H1 (cell line): ENCODE measurements around the gene DDX1. TPM values are rescaled to one million over a fixed set of nuclear protein-coding genes. Genes with fewer than 3 reads are reported as not detected.

ENCODE experiments used
- CTCF ChIA-PET: fragments of 300-600 bp; sonication (Branson Sonifier 250); formaldehyde crosslinking; loops from one replicate; lab custom pipeline; 2021; ENCODE audit not compliant: partially characterized antibody; lab: Charles Lee
- POLR2A ChIA-PET: fragments of 300-600 bp; sonication (Branson Sonifier 250); formaldehyde crosslinking; loops from one replicate; lab custom pipeline; 2021; ENCODE audit warnings: inconsistent platforms; ENCODE audit not compliant: partially characterized antibody; lab: Charles Lee
- DNase-seq, 2 experiments: peaks; one replicate each; pipeline versions ENCODE4 v3.0.0 to v3.0.0-alpha.2; 2010 to 2022; ENCODE audit warnings: low spot score in 2 of 2, low read depth in 1 of 2, mixed read lengths in 1 of 2
- FAIRE-seq: peaks from 2 replicates; lab custom pipeline; 2011; peaks lifted over from hg19 to GRCh38; lab: Jason Lieb, UNC
- H2AFZ ChIP-seq: 2 replicates; pipeline ENCODE4 v1.8.1; 2012; ENCODE audit warnings: low read length, inconsistent platforms
- H2AK5ac ChIP-seq: 2 replicates; pipeline ENCODE4 v1.6.1; 2013; ENCODE audit warnings: low read depth, low read length
- H2BK120ac ChIP-seq: replicated peaks from 2 replicates; pipeline ENCODE3; 2013; ENCODE audit warnings: low read depth, low read length, inconsistent platforms
- H2BK12ac ChIP-seq: 2 replicates; pipeline ENCODE4 v1.6.1; 2013; ENCODE audit warnings: low read depth, low read length
- H2BK15ac ChIP-seq: 2 replicates; pipeline ENCODE4 v1.6.1; 2013; ENCODE audit warnings: low read length
- H2BK20ac ChIP-seq: 2 replicates; pipeline ENCODE4 v1.6.1; 2013; ENCODE audit warnings: low read length
- H2BK5ac ChIP-seq: 2 replicates; pipeline ENCODE4 v1.6.1; 2013; ENCODE audit warnings: low read depth, low read length
- H3K14ac ChIP-seq: 2 replicates; pipeline ENCODE4 v1.6.1; 2013; ENCODE audit warnings: inconsistent platforms; ENCODE audit not compliant: insufficient read length
- H3K18ac ChIP-seq: 2 replicates; pipeline ENCODE4 v1.6.1; 2013; ENCODE audit warnings: low read length; ENCODE audit errors: extremely low read depth
- H3K23ac ChIP-seq: 2 replicates; pipeline ENCODE4 v1.6.1; 2013; ENCODE audit warnings: inconsistent platforms; ENCODE audit not compliant: insufficient read length
- H3K23me2 ChIP-seq: 2 replicates; pipeline ENCODE4 v1.6.1; 2013; ENCODE audit warnings: low read depth, low read length
- H3K27ac ChIP-seq: 2 replicates; pipeline ENCODE4 v1.6.1; 2011; ENCODE audit warnings: low read depth, low read length, inconsistent platforms
- H3K27me3 ChIP-seq, 4 experiments: replicated peaks in 1 of 4; 1 replicate in 1 of 4; 2 replicates in 3 of 4; pipeline versions ENCODE4 v1.6.1 to v1.8.1; 2011 to 2013; ENCODE audit warnings: low read length in 3 of 4, mild to moderate bottlenecking in 3 of 4, inconsistent platforms in 2 of 4, mixed read lengths in 2 of 4, moderate library complexity in 1 of 4; ENCODE audit not compliant: control insufficient read depth in 3 of 4, insufficient read depth in 3 of 4; ENCODE audit errors: extremely low read depth in 1 of 4
- H3K36me3 ChIP-seq, 4 experiments: 2 replicates each; pipeline versions ENCODE4 v1.6.1 to v1.8.1; 2011 to 2013; ENCODE audit warnings: mild to moderate bottlenecking in 4 of 4, low read length in 3 of 4, moderate library complexity in 2 of 4, control low read depth in 1 of 4, inconsistent platforms in 1 of 4; ENCODE audit not compliant: insufficient read depth in 4 of 4, control insufficient read depth in 2 of 4
- H3K4ac ChIP-seq: replicated peaks from 2 replicates; pipeline ENCODE3; 2013; ENCODE audit warnings: low read length, low read depth, mixed read lengths, inconsistent platforms; ENCODE audit not compliant: insufficient read length
- H3K4me1 ChIP-seq, 4 experiments: replicated peaks in 1 of 4; 1 replicate in 1 of 4; 2 replicates in 3 of 4; pipeline versions ENCODE4 v1.6.1 to v1.8.1; 2011 to 2013; ENCODE audit warnings: low read length in 3 of 4, inconsistent platforms in 2 of 4, mixed read lengths in 1 of 4; ENCODE audit not compliant: insufficient read depth in 4 of 4, control insufficient read depth in 3 of 4
- H3K4me2 ChIP-seq, 2 experiments: 2 replicates each; pipeline versions ENCODE4 v1.6.1 to v1.8.1; 2011 to 2013; ENCODE audit warnings: low read depth in 2 of 2, low read length in 2 of 2, control low read depth in 1 of 2, inconsistent platforms in 1 of 2, mild to moderate bottlenecking in 1 of 2; ENCODE audit not compliant: insufficient read depth in 1 of 2
- H3K4me3 ChIP-seq, 4 experiments: fragments of 200-600, 300-600 bp in 1 of 4; sonication (generic), shearing (Covaris generic), sonication (Bioruptor Twin) in 1 of 4; 2 replicates each; pipeline versions ENCODE4 v1.5.1 to v1.8.1; 2011 to 2016; ENCODE audit warnings: low read length in 4 of 4, low read depth in 3 of 4, control low read depth in 2 of 4, inconsistent platforms in 2 of 4, mild to moderate bottlenecking in 2 of 4, mixed read lengths in 1 of 4, moderate library complexity in 1 of 4; ENCODE audit not compliant: insufficient read depth in 2 of 4; ENCODE audit errors: extremely low read depth in 1 of 4
- H3K56ac ChIP-seq: replicated peaks from 2 replicates; pipeline ENCODE3; 2013; ENCODE audit warnings: low read depth, mild to moderate bottlenecking, mixed read lengths, low read length, inconsistent platforms; ENCODE audit not compliant: insufficient read length
- H3K79me1 ChIP-seq: 2 replicates; pipeline ENCODE4 v1.6.1; 2013; ENCODE audit warnings: low read depth, low read length, control low read depth
- H3K79me2 ChIP-seq, 2 experiments: 2 replicates each; pipeline versions ENCODE4 v1.6.1 to v1.8.1; 2012 to 2013; ENCODE audit warnings: low read length in 2 of 2, mild to moderate bottlenecking in 2 of 2, inconsistent platforms in 1 of 2; ENCODE audit not compliant: insufficient read depth in 2 of 2, control insufficient read depth in 1 of 2
- H3K9ac ChIP-seq, 4 experiments: replicated peaks in 1 of 4; 1 replicate in 1 of 4; 2 replicates in 3 of 4; pipeline versions ENCODE4 v1.6.1 to v1.8.1; 2011 to 2013; ENCODE audit warnings: low read depth in 3 of 4, low read length in 3 of 4, control low read depth in 2 of 4, mild to moderate bottlenecking in 2 of 4, moderate library complexity in 2 of 4, inconsistent platforms in 1 of 4; ENCODE audit errors: extremely low read depth in 1 of 4
- H3K9me3 ChIP-seq, 2 experiments: 2 replicates each; pipeline versions ENCODE4 v1.6.1 to v1.8.1; 2012 to 2013; ENCODE audit warnings: mild to moderate bottlenecking in 2 of 2, moderate library complexity in 2 of 2, control low read depth in 1 of 2, inconsistent platforms in 1 of 2, low read depth in 1 of 2, low read length in 1 of 2, mixed read lengths in 1 of 2; ENCODE audit not compliant: insufficient read depth in 2 of 2
- H4K20me1 ChIP-seq, 2 experiments: replicated peaks in 1 of 2; 2 replicates each; pipeline versions ENCODE3 to v1.8.1; 2011 to 2013; ENCODE audit warnings: inconsistent platforms in 2 of 2, low read length in 2 of 2, mild to moderate bottlenecking in 1 of 2; ENCODE audit not compliant: insufficient read depth in 2 of 2, control insufficient read depth in 1 of 2
- H4K5ac ChIP-seq: 2 replicates; pipeline ENCODE4 v1.6.1; 2013; ENCODE audit warnings: low read length, low read depth, mixed read lengths, inconsistent platforms; ENCODE audit not compliant: insufficient read length
- H4K8ac ChIP-seq: 2 replicates; pipeline ENCODE4 v1.8.0; 2013; ENCODE audit warnings: mild to moderate bottlenecking, moderate library complexity, low read length, inconsistent platforms; ENCODE audit not compliant: insufficient read depth; ENCODE audit errors: extremely low read depth
- H4K91ac ChIP-seq: replicated peaks from 2 replicates; pipeline ENCODE3; 2013; ENCODE audit warnings: low read length, mixed read lengths, inconsistent platforms; ENCODE audit not compliant: insufficient read length
- ASH2L ChIP-seq: fragments of 200-600, 300-600 bp; sonication (generic); IDR thresholded peaks from one replicate; pipeline ENCODE4 v1.7.1; 2017; ENCODE audit warnings: low read length
- EGR1 ChIP-seq: IDR thresholded peaks from 2 replicates; pipeline ENCODE4 v1.6.1; 2011; ENCODE audit warnings: low read depth, low read length, borderline replicate concordance
- MAFK ChIP-seq: IDR thresholded peaks from 2 replicates; pipeline ENCODE4 v1.6.1; 2012; ENCODE audit warnings: low read depth, mild to moderate bottlenecking, improper control_type of control experiment, low read length
- RAD21 ChIP-seq, 2 experiments: IDR thresholded peaks in 1 of 2; conservative IDR thresholded peaks in 1 of 2; 2 replicates each; pipeline ENCODE4 v1.6.1; 2011; ENCODE audit warnings: low read depth in 2 of 2, low read length in 2 of 2, improper control_type of control experiment in 1 of 2, inconsistent platforms in 1 of 2, mild to moderate bottlenecking in 1 of 2, moderate library complexity in 1 of 2
- SAP30 ChIP-seq: fragments of 300-600 bp; sonication (generic); IDR thresholded peaks from 2 replicates; pipeline ENCODE4 v1.7.1; 2012; ENCODE audit warnings: low read length, moderate library complexity, mild to moderate bottlenecking, inconsistent platforms; ENCODE audit not compliant: insufficient read depth, insufficient replicate concordance
- SIX5 ChIP-seq: IDR thresholded peaks from 2 replicates; pipeline ENCODE4 v1.6.1; 2011; ENCODE audit warnings: mild to moderate bottlenecking, low read depth, low read length
- SUZ12 ChIP-seq: fragments of 200-600 bp; sonication (generic); IDR thresholded peaks from 2 replicates; pipeline ENCODE4 v1.6.1; 2012; ENCODE audit warnings: mild to moderate bottlenecking, inconsistent platforms, low read length, moderate library complexity, mixed read lengths
- TAF1 ChIP-seq: IDR thresholded peaks from 2 replicates; pipeline ENCODE4 v1.6.1; 2011; ENCODE audit warnings: mild to moderate bottlenecking, low read depth, low read length
- TAF7 ChIP-seq: optimal IDR thresholded peaks from 2 replicates; pipeline ENCODE3; 2011; ENCODE audit warnings: low read depth, mild to moderate bottlenecking, inconsistent platforms, low read length, moderate library complexity, borderline replicate concordance
- WGBS, 2 experiments: shearing (Covaris generic) in 1 of 2; methylation state at CpG; one replicate each; pipeline versions ENCODE4 v1.1.6 to v1.1.7; 2013 to 2015; ENCODE audit warnings: low lambda C conversion rate in 2 of 2, mixed read lengths in 2 of 2, inconsistent platforms in 1 of 2, low coverage in 1 of 2, missing lambda C conversion rate in 1 of 2; ENCODE audit not compliant: insufficient replicate concordance in 2 of 2, insufficient coverage in 1 of 2, insufficient read length in 1 of 2; ENCODE audit errors: extremely low coverage in 1 of 2, missing lambda C conversion rate in 1 of 2; 5-methylcytosine and 5-hydroxymethylcytosine counted together
- polyA plus RNA-seq, 7 experiments: library from polyadenylated mRNA; depleted of rRNA in 3 of 7; stranded (reverse) in 5 of 7; unstranded in 2 of 7; fragments of >200 nt in 5 of 7; fragments of 200-250 nt in 2 of 7; gene quantifications; 1 replicate in 5 of 7; 2 replicates in 1 of 7; 4 replicates in 1 of 7; pipeline versions ENCODE4 v1.2.1 to v1.2.3, GENCODE V29; 2011 to 2013; ENCODE audit warnings: missing spikeins in 2 of 7, mixed read lengths in 2 of 7
- total RNA-seq: library from RNA; stranded (reverse); fragmentation: NEBNext Ultra II Directional; extraction: Animal tissue kit (Norgen Biotek cat#: 25700); gene quantifications from 2 replicates; pipeline ENCODE4 v1.2.1, GENCODE V29; 2021
- TF ChIP-seq, protein P1 (sequence below), 3 experiments: IDR thresholded peaks; 1 replicate in 2 of 3; 2 replicates in 1 of 3; pipeline versions ENCODE4 v1.5.1 to v1.6.1; 2011; ENCODE audit warnings: low read length in 3 of 3, mild to moderate bottlenecking in 3 of 3, inconsistent platforms in 2 of 3, low read depth in 1 of 3, moderate library complexity in 1 of 3; ENCODE audit not compliant: insufficient read depth in 1 of 3; ENCODE audit errors: control extremely low read depth in 1 of 3

Gene DDX1
- total and polyA plus RNA-seq, 2 of the 8 experiments (the other 6 are each of a cell fraction or from before 2014, with no cell fraction given) = 51.1 to 161 TPM

DNA sequence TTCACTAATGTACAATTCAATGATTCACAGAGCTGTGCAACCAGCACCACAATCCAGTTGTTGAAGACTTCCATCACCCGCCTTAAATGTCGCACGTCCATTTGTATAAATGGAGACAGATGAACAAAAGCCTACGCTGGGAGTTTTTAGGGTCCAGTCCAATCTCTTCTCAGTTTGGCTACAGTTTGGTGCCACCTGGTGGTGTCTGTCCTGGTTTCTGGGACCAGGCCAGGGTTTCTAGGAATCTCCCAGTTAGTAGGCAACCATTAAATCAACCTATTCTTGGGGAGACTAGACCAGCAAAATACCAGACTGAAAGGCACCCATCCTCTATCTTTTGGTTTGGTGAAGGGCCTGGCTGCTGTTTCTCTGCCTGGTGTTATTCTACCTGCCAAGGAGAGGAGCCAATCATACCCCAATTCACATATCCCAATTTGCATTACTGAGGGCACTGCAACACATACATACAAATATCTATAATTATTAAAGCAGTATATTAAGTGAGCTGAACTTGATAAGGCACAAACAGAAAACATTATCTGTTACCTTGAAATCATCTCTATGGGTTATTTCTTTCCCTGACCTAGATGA is 3.2 kb upstream of the DDX1 start:
- no peaks in the 10 kb centered on the region for H3K27me3 ChIP-seq
- no peak overlapping the region for H3K27ac ChIP-seq
- H3K4me2 ChIP-seq = no peak overlapping the region
- H3K36me3 ChIP-seq = no peaks in the 10 kb centered on the region
- H3K14ac ChIP-seq = no peak overlapping the region
- no peak overlapping the region for H2BK12ac ChIP-seq
- peak; percentile 7 for FAIRE-seq
- H3K79me1 ChIP-seq = no peaks in the 10 kb centered on the region; the same call in 1 of the 2 replicates
- no peak overlapping the region for H2AFZ ChIP-seq
- no peak overlapping the region for H3K56ac ChIP-seq
- DNase-seq = peak; percentile 3 to 81
- H2BK15ac ChIP-seq = no peak overlapping the region
- no peak overlapping the region for H4K5ac ChIP-seq
- WGBS, 2 experiments = 83% methylated on average over 4 of the region's 4 CpGs; no CpG with 5 or more reads in 1 of the 2 experiments
- POLR2A ChIA-PET = interaction anchor here (0.7 to 1.5 kb wide), 3 partner anchors 11 to 1400 kb away, joined by 3 to 7 read pairs (median 5); no protein-coding TSS in a partner anchor
- H3K4me3 ChIP-seq = no peak overlapping the region
- no peak overlapping the region for H4K91ac ChIP-seq
- no peak overlapping the region for H3K4ac ChIP-seq
- H4K8ac ChIP-seq = no peak overlapping the region
- no peak overlapping the region for H2BK5ac ChIP-seq
- no peak overlapping the region for H2BK120ac ChIP-seq
- no peak overlapping the region for H2BK20ac ChIP-seq
- H3K79me2 ChIP-seq = peaks cover 5 to 17% of the 10 kb centered on the region in 2 experiments
- CTCF ChIA-PET = interaction anchor here (0.6 to 6.2 kb wide), 15 partner anchors 9 to 1027 kb away, joined by 3 to 51 read pairs (median 4); no protein-coding TSS in a partner anchor
- H3K9me3 ChIP-seq = no peaks in the 10 kb centered on the region
- H3K9ac ChIP-seq = no peak overlapping the region
- no peak overlapping the region for H2AK5ac ChIP-seq
- H3K23me2 ChIP-seq = peaks cover 3% of the 10 kb centered on the region; the same call in 1 of the 2 replicates
- no peak overlapping the region for H3K23ac ChIP-seq
- no peak overlapping the region for H3K18ac ChIP-seq
- no peaks in the 10 kb centered on the region for H4K20me1 ChIP-seq
- H3K4me1 ChIP-seq = peaks cover 0 to 3% (median 1%) of the 10 kb centered on the region in 4 experiments; a peak in 3 of 7 replicates
- TF ChIP-seq TAF1 = no peak
- no peak for TF ChIP-seq SUZ12
- peak; percentile 78 to 84 for TF ChIP-seq RAD21 (IDR thresholded peaks at IDR 0.05 in 1 of 2, conservative IDR thresholded peaks at IDR 0.05 in 1 of 2; ENCODE audit: low read depth in 2 of 2, low read length in 2 of 2)
- TF ChIP-seq SAP30 = no peak
- no peak for TF ChIP-seq TAF7
- TF ChIP-seq, protein P1, sequence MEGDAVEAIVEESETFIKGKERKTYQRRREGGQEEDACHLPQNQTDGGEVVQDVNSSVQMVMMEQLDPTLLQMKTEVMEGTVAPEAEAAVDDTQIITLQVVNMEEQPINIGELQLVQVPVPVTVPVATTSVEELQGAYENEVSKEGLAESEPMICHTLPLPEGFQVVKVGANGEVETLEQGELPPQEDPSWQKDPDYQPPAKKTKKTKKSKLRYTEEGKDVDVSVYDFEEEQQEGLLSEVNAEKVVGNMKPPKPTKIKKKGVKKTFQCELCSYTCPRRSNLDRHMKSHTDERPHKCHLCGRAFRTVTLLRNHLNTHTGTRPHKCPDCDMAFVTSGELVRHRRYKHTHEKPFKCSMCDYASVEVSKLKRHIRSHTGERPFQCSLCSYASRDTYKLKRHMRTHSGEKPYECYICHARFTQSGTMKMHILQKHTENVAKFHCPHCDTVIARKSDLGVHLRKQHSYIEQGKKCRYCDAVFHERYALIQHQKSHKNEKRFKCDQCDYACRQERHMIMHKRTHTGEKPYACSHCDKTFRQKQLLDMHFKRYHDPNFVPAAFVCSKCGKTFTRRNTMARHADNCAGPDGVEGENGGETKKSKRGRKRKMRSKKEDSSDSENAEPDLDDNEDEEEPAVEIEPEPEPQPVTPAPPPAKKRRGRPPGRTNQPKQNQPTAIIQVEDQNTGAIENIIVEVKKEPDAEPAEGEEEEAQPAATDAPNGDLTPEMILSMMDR (IDR thresholded peaks at IDR 0.05; ENCODE audit: control extremely low read depth in 1 of 3, insufficient read depth in 1 of 3, low read depth in 1 of 3, low read length in 3 of 3) = peak; percentile 52 to 72 (median 64)
- TF ChIP-seq SIX5 = no peak
- no peak for TF ChIP-seq MAFK
- no peak for TF ChIP-seq ASH2L
- TF ChIP-seq EGR1 = no peak
